ENCODE results near the gene ECHDC1. TPM values are rescaled to one million over a fixed set of nuclear protein-coding genes. Genes with fewer than 3 reads are reported as not detected.

The ECHDC1 gene
- total RNA-seq (2021; fragmentation: NEBNext Ultra II Directional; extraction: Animal tissue kit (Norgen Biotek cat#: 25700)): 60.5 and 64.8 TPM in 2 replicates
- polyA plus RNA-seq (2011; rRNA removed): 6.6 and 11.3 TPM in 2 replicates
- 20.9 TPM for polyA plus RNA-seq (2011; cell fraction: cytosol; rRNA removed)
- polyA plus RNA-seq (2011; cell fraction: nucleus; rRNA removed): 4.8 TPM
- 46.4 to 99.2 TPM (median 49.1 TPM) in 4 replicates for polyA plus RNA-seq (2012, experiment 1 of 2)
- polyA plus RNA-seq (2012, experiment 2 of 2): 9.4 TPM
- polyA plus RNA-seq (2013, experiment 1 of 2): 43.8 TPM
- polyA plus RNA-seq (2013, experiment 2 of 2): 42.2 TPM
- polyA minus RNA-seq (2011; rRNA and poly(A)+ RNA removed): 12.1 and 23.2 TPM in 2 replicates
- 21.4 TPM for polyA minus RNA-seq (2011; cell fraction: cytosol; rRNA and poly(A)+ RNA removed)
- 31.8 TPM for polyA minus RNA-seq (2011; cell fraction: nucleus; rRNA and poly(A)+ RNA removed)
- long read RNA-seq, experiment 1, transcript ECHDC1-205 (4 exons, 1,966 nt): major isoform, 5 of 83 reads
- long read RNA-seq, experiment 1, partial matches to known transcripts: 21 of 83 reads
- long read RNA-seq, experiment 1, other reads (novel, unspliced or antisense): 56 of 83 reads
- long read RNA-seq, experiment 2, transcript ECHDC1-203 (5 exons, 1,354 nt): minor isoform, 53 of 270 reads
- long read RNA-seq, experiment 2, transcript ECHDC1-209 (5 exons, 1,515 nt): minor isoform, 5 of 270 reads
- long read RNA-seq, experiment 2, transcript ECHDC1-215 (2 exons, 1,543 nt): minor isoform, 5 of 270 reads
- long read RNA-seq, experiment 2, transcript ECHDC1-210 (6 exons, 2,341 nt): major isoform, 105 of 270 reads
- long read RNA-seq, experiment 2, partial matches to known transcripts: 6 of 270 reads
- long read RNA-seq, experiment 2, other reads (novel, unspliced or antisense): 79 of 270 reads

DNA sequence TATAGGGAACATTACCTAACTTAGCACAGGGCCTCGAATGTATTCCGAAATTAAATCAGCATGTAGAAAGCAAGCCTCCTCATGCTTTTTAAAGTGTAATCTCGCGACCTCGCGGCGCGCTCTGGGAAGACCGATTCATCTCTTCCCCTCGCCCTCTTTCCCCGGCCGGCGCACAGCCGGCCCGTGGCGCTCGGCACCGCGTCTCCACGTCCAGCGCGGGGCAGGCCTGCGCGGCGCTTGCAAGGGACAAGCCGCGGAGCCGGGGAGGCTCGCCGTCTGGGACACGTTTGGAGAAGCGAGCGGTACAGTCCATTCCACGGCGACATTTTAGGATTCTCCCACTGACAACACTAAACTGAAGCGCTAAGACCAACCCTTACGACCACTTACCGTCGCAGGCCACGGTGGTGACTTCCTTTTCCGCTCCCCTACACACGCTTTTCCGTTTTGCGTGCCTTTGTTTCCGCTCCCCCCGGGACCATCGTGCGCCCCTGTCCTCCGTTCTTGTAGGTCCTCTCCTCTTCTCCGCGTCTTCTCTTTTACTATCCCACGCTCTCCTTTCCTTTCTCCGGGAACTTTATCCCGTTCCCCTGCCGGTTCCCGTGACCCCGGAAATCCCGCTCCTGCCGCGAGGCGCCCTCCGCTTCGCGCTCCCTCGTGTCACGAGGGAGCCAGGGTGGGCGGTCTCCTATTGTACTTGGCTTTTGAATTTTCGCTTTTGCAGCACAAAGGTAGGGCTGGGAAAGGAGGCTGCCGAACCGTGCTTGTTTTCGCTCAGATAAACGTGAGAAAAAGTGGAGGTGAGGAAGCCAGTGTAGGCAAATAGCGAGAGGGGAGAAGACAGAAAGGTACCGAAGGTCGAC is at the start of gene ECHDC1:
TSS of gene ECHDC1 (minus strand) at position 664 of the 863 bp plus-strand sequence. CDS start 12,581 bp downstream, outside the sequence.
- Histone ChIP-seq H3K14ac (ENCODE audit: insufficient read length) (no peak within 1 kb of the TSS), H3K79me1 (ENCODE audit: low read depth, low read length) (no peaks in the 10 kb centered on the region), H3K18ac (ENCODE audit: extremely low read depth, low read length) (peak within 1 kb of the TSS; percentile 88), H4K8ac (ENCODE audit: extremely low read depth, insufficient read depth, low read length) (peak within 1 kb of the TSS; percentile 96; the same call in 1 of the 2 replicates), H3K4ac (replicated peaks; ENCODE audit: insufficient read length, low read depth, low read length) (no peak within 1 kb of the TSS), H3K79me2 (ENCODE audit: control insufficient read depth in 1 of 2, insufficient read depth in 2 of 2, low read length in 2 of 2) (peaks cover 3 to 63% of the 10 kb centered on the region in 2 experiments; a peak in 3 of 4 replicates), H3K9ac (replicated peaks in 1 of 4; ENCODE audit: extremely low read depth in 1 of 4, low read depth in 3 of 4, low read length in 3 of 4) (peak within 1 kb of the TSS; percentile 83 to 94 (median 88)), H3K4me2 (ENCODE audit: insufficient read depth in 1 of 2, low read depth in 2 of 2, low read length in 2 of 2) (peak within 1 kb of the TSS; percentile 91 to 92), H2BK120ac (replicated peaks; ENCODE audit: low read depth, low read length) (peak within 1 kb of the TSS; percentile 59), H2BK5ac (ENCODE audit: low read depth, low read length) (peak within 1 kb of the TSS; percentile 89), H3K23ac (ENCODE audit: insufficient read length) (no peak within 1 kb of the TSS), H2BK15ac (ENCODE audit: low read length) (peak within 1 kb of the TSS; percentile 35), H4K20me1 (replicated peaks in 1 of 2; ENCODE audit: control insufficient read depth in 1 of 2, insufficient read depth in 2 of 2, low read length in 2 of 2) (no peaks in the 10 kb centered on the region), H3K27me3 (replicated peaks in 1 of 4; ENCODE audit: control insufficient read depth in 3 of 4, extremely low read depth in 1 of 4, insufficient read depth in 3 of 4, low read length in 3 of 4) (no peaks in the 10 kb centered on the region; a peak in 1 of 7 replicates), H2AFZ (ENCODE audit: low read length) (peak within 1 kb of the TSS; percentile 75), H2BK12ac (ENCODE audit: low read depth, low read length) (peak within 1 kb of the TSS; percentile 96), H2BK20ac (ENCODE audit: low read length) (peak within 1 kb of the TSS; percentile 16; the same call in 1 of the 2 replicates), H4K91ac (replicated peaks; ENCODE audit: insufficient read length, low read length) (peak within 1 kb of the TSS; percentile 20), H3K4me3 (ENCODE audit: extremely low read depth in 1 of 4, insufficient read depth in 2 of 4, low read depth in 3 of 4, low read length in 4 of 4) (peak within 1 kb of the TSS; percentile 73 to 92 (median 84)), H3K9me3 (ENCODE audit: insufficient read depth in 2 of 2, low read depth in 1 of 2, low read length in 1 of 2) (no peaks in the 10 kb centered on the region), H3K4me1 (replicated peaks in 1 of 4; ENCODE audit: control insufficient read depth in 3 of 4, insufficient read depth in 4 of 4, low read length in 3 of 4) (peaks cover 0 to 7% (median 3%) of the 10 kb centered on the region in 4 experiments; a peak in 4 of 7 replicates), H4K5ac (ENCODE audit: insufficient read length, low read depth, low read length) (peak within 1 kb of the TSS; percentile 12), H3K56ac (replicated peaks; ENCODE audit: insufficient read length, low read depth, low read length) (peak within 1 kb of the TSS; percentile 28), H3K36me3 (ENCODE audit: control insufficient read depth in 2 of 4, insufficient read depth in 4 of 4, low read length in 3 of 4) (no peaks in the 10 kb centered on the region), H2AK5ac (ENCODE audit: low read depth, low read length) (no peak within 1 kb of the TSS; the same call in 1 of the 2 replicates), H3K23me2 (ENCODE audit: low read depth, low read length) (peaks cover 14% of the 10 kb centered on the region), H3K27ac (ENCODE audit: low read depth, low read length) (peak within 1 kb of the TSS; percentile 78)
- ChIA-PET CTCF (ENCODE audit: partially characterized antibody) (interaction anchor here (0.6 to 1.9 kb wide), 5 partner anchors 12 to 385 kb away, joined by 3 to 6 read pairs (median 3); no protein-coding TSS in a partner anchor), POLR2A (ENCODE audit: partially characterized antibody) (interaction anchor here (0.8 to 2.2 kb wide), 11 partner anchors 10 to 116 kb away, joined by 3 to 24 read pairs (median 3); partner anchors contain the start of gene KIAA0408)
- FAIRE-seq (no peak), DNase-seq (ENCODE audit: low read depth in 1 of 2, low spot score in 2 of 2) (peak in 1 of 2 experiments; percentile 66)
- WGBS, 2 experiments (ENCODE audit: extremely low coverage in 1 of 2, insufficient coverage in 1 of 2, insufficient read length in 1 of 2, insufficient replicate concordance in 2 of 2, low coverage in 1 of 2, low lambda C conversion rate in 2 of 2, missing lambda C conversion rate in 1 of 2): 1% methylated on average over 74 of the region's 75 CpGs; no CpG with 5 or more reads in 1 of the 2 experiments
- TF ChIP-seq HDAC2 (IDR thresholded peaks at IDR 0.05; ENCODE audit: borderline replicate concordance in 1 of 2, low read depth in 2 of 2, low read length in 2 of 2) (peak; percentile 12 to 89; a peak in 3 of 4 replicates), BRCA1 (IDR thresholded peaks at IDR 0.05; ENCODE audit: low read depth, low read length) (peak; percentile 60), SRF (IDR thresholded peaks at IDR 0.05; ENCODE audit: low read depth, low read length) (no peak), SP2 (IDR thresholded peaks at IDR 0.05; ENCODE audit: low read length) (no peak), RBBP5 (IDR thresholded peaks at IDR 0.05; ENCODE audit: borderline replicate concordance, low read depth, low read length) (peak; percentile 93; the same call in 1 of the 2 replicates), FOSL1 (IDR thresholded peaks at IDR 0.05; ENCODE audit: insufficient read depth, low read depth, low read length) (no peak)
